GM19468 (cell line): Measurements from ENCODE around the gene ZNF648.
"Not testable (repeated sequence)": the region's sequence is repeated elsewhere in the genome, so short reads cannot be mapped to it uniquely, and the experiment has no call there.

Experiments used
- ATAC-seq: cut with Tn5 transposase; IDR thresholded peaks from one replicate; pipeline ENCODE4 v1.9.1; 2021; ENCODE audit warnings: mild to moderate bottlenecking, moderate library complexity, moderate number of reproducible peaks; ENCODE audit not compliant: unreplicated experiment; ENCODE audit errors: extremely low read depth

Gene ZNF648

GRCh38 chr1:182032251-182032650 is 29.3 kb downstream of the ZNF648 start:
- ATAC-seq: no peak

GRCh38 chr1:182029379-182030331 is 31.9 kb downstream of the ZNF648 start:
- ATAC-seq: peak; percentile 92

GRCh38 chr1:182029002-182029378 is 32.5 kb downstream of the ZNF648 start:
- no peak for ATAC-seq

- ATAC-seq: no peak
Measured at GRCh38 chr1:182015360-182015759, 46.2 kb downstream of the ZNF648 start.

GRCh38 chr1:182010800-182011370 is 50.6 kb downstream of the ZNF648 start:
- not testable (repeated sequence) for ATAC-seq

- not testable (repeated sequence) for ATAC-seq
Measured at GRCh38 chr1:182005398-182005797, 56.1 kb downstream of the ZNF648 start.

GRCh38 chr1:182004601-182005000 is 56.9 kb downstream of the ZNF648 start:
- ATAC-seq: no peak
